Spinal cord (tissue), 10 donors: ENCODE data around the gene CABP4. TPM values are rescaled to one million over a fixed set of nuclear protein-coding genes. Genes with fewer than 3 reads are reported as not detected.
A peak's percentile ranks its signal among the peaks of the same experiment; 100 is the strongest.

ENCODE experiments used
- DNase-seq, 6 donors: peaks; one replicate each; pipeline versions ENCODE4 v3.0.0 to v3.0.0-alpha.2; 2013 to 2015; ENCODE audit warnings: low spot score in 6 of 6, low read depth in 4 of 6
- H3K27ac ChIP-seq: one replicate; pipeline ENCODE4 v1.5.1; 2013; ENCODE audit warnings: low read depth, low read length, control low read depth
- H3K27me3 ChIP-seq: one replicate; pipeline ENCODE4 v1.6.1; 2013; ENCODE audit warnings: low read length; ENCODE audit not compliant: control insufficient read depth, insufficient read depth
- H3K36me3 ChIP-seq: one replicate; pipeline ENCODE4 v1.6.1; 2013; ENCODE audit warnings: low read length; ENCODE audit not compliant: control insufficient read depth, insufficient read depth
- H3K4me1 ChIP-seq: one replicate; pipeline ENCODE4 v1.6.1; 2013; ENCODE audit warnings: low read length; ENCODE audit not compliant: control insufficient read depth, insufficient read depth
- H3K4me3 ChIP-seq: one replicate; pipeline ENCODE4 v1.5.1; 2013; ENCODE audit warnings: low read depth, low read length, control low read depth
- H3K9me3 ChIP-seq: one replicate; pipeline ENCODE4 v1.6.1; 2013; ENCODE audit warnings: low read length; ENCODE audit not compliant: control insufficient read depth, insufficient read depth
- WGBS: methylation state at CpG from one replicate; pipeline ENCODE4 v1.1.5; 2013; ENCODE audit warnings: missing lambda C conversion rate; ENCODE audit not compliant: insufficient coverage; 5-methylcytosine and 5-hydroxymethylcytosine counted together
- polyA plus RNA-seq, 2 donors: library from polyadenylated mRNA; unstranded; fragments of 120-200 nt; gene quantifications; one replicate each; pipeline ENCODE4 v1.2.1, GENCODE V29; 2013; ENCODE audit not compliant: insufficient read length in 2 of 2
- small RNA-seq: library from RNA; depleted of rRNA; stranded (forward); fragments of <200 nt; gene quantifications from one replicate; pipeline ENCODE3, GENCODE V24; 2014; ENCODE audit warnings: low replicate concordance
- total RNA-seq, 2 donors: library from RNA; depleted of rRNA in 1 of 2; stranded (reverse); fragments of 120-200 nt in 1 of 2; fragments of >200 nt in 1 of 2; gene quantifications; one replicate each; pipeline versions ENCODE4 v1.2.3 to v1.2.4, GENCODE V29; 2013 to 2014
- donor health status: healthy.

The CABP4 gene
- total and polyA plus RNA-seq, 4 donors: 0.30 to 0.67 (median 0.46) TPM

DNA sequence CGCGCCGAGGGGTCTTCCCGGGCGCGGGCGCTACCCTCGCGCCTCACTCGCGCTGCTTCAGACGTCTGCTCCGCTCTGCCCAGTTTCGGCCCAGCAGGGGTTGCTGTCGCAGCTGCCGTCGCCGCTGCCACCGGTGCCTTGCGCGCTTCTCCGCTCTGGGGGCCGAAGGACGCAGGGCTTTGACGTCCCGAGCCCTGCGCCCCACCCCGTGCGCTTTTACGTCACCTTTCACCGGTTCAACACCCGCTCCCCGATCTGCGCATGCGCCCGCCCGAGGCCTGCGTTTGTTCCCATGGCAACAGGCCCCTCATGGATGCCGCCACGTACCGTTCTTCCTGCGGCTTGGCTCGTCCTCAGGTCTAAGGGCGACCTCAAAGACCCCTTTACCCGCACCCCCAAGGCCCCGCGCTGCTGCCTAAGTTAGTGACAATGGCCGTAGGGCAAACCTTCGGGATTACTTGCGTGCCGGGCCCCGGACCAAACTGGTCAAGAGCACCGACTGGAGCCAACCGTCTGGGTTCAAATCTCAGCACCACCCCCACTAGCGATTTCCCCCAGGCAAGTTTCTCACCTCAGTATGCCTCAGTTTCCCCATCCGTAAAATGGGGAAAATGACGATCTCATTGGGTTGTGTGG lies 53.5 kb downstream of the CABP4 start:
- Histone ChIP-seq H3K36me3 (peaks cover 17% of the 10 kb centered on the region), H3K4me3 (peak overlapping the region; percentile 71), H3K4me1 (peaks cover 50% of the 10 kb centered on the region), H3K27me3 (peaks cover 5% of the 10 kb centered on the region), H3K27ac (peak overlapping the region; percentile 99), H3K9me3 (no peaks in the 10 kb centered on the region)
- peak; percentile 92 to 99 (median 96) for DNase-seq
- WGBS: 0% methylated on average over 52 of the region's 57 CpGs

GRCh38 chr11:67510023-67510345 lies 54.8 kb downstream of the CABP4 start:
- Histone ChIP-seq H3K27ac (no peak overlapping the region), H3K27me3 (peaks cover 8% of the 10 kb centered on the region), H3K36me3 (peaks cover 17% of the 10 kb centered on the region), H3K9me3 (no peaks in the 10 kb centered on the region), H3K4me3 (no peak overlapping the region), H3K4me1 (peaks cover 40% of the 10 kb centered on the region)
- WGBS: no CpG with 5 or more reads among the region's 3 CpGs
- no peak for DNase-seq

Small RNA genes within 50 kb of the gene (small RNA-seq; reads per million reads assigned to genes)
- 0.06 reads per million for gene MIR6752

Other genes with a start within 250 kb of the CABP4 start
- gene GRK2, start 188.9 kb upstream of the CABP4 start, total RNA-seq: 10 to 100 TPM; 44.6 to 44.9 TPM
- gene GRK2, start 188.9 kb upstream of the CABP4 start, polyA plus RNA-seq: 100 to 1,000 TPM; 107 to 125 TPM
- 10 to 100 TPM; 42.8 to 44.9 TPM for gene ANKRD13D, start 166.1 kb upstream of the CABP4 start, total RNA-seq
- gene ANKRD13D, start 166.1 kb upstream of the CABP4 start, polyA plus RNA-seq: 100 to 1,000 TPM in 1 of 2 donors, 10 to 100 TPM in 1; 77.3 to 115 TPM
- gene SSH3, start 151.8 kb upstream of the CABP4 start, total RNA-seq: 10 to 100 TPM in 1 of 2 donors, 1 to 10 TPM in 1; 7.1 to 14.7 TPM
- gene SSH3, start 151.8 kb upstream of the CABP4 start, polyA plus RNA-seq: 10 to 100 TPM; 14.2 to 21.5 TPM
- gene POLD4, start 101.8 kb upstream of the CABP4 start, total RNA-seq: 10 to 100 TPM in 1 of 2 donors, 1 to 10 TPM in 1; 7.8 to 33.2 TPM
- 10 to 100 TPM; 18.0 to 34.8 TPM for gene POLD4, start 101.8 kb upstream of the CABP4 start, polyA plus RNA-seq
- gene CLCF1, start 81.8 kb upstream of the CABP4 start, total RNA-seq: under 1 TPM; 0.50 to 0.72 TPM
- gene CLCF1, start 81.8 kb upstream of the CABP4 start, polyA plus RNA-seq: 1 to 10 TPM; 1.5 to 3.3 TPM
- 10 to 100 TPM; 10.4 to 20.9 TPM for gene RAD9A, start 63.4 kb upstream of the CABP4 start, total RNA-seq
- gene RAD9A, start 63.4 kb upstream of the CABP4 start, polyA plus RNA-seq: 10 to 100 TPM; 31.4 to 43.5 TPM
- gene PPP1CA, start 53.5 kb upstream of the CABP4 start, total RNA-seq: 100 to 1,000 TPM in 1 of 2 donors, 10 to 100 TPM in 1; 81.2 to 130 TPM
- 100 to 1,000 TPM; 115 to 119 TPM for gene PPP1CA, start 53.5 kb upstream of the CABP4 start, polyA plus RNA-seq
- gene TBC1D10C, start 51.3 kb upstream of the CABP4 start, total RNA-seq: 1 to 10 TPM in 1 of 2 donors, under 1 TPM in 1; 0.83 to 1.9 TPM
- 1 to 10 TPM; 2.1 to 5.7 TPM for gene TBC1D10C, start 51.3 kb upstream of the CABP4 start, polyA plus RNA-seq
- 10 to 100 TPM in 1 of 2 donors, 1 to 10 TPM in 1; 8.6 to 17.1 TPM for gene CARNS1, start 39.7 kb upstream of the CABP4 start, total RNA-seq
- 10 to 100 TPM; 34.2 to 38.6 TPM for gene CARNS1, start 39.7 kb upstream of the CABP4 start, polyA plus RNA-seq
- 10 to 100 TPM; 14.2 to 35.4 TPM for gene RPS6KB2, start 26.9 kb upstream of the CABP4 start, total RNA-seq
- gene RPS6KB2, start 26.9 kb upstream of the CABP4 start, polyA plus RNA-seq: 10 to 100 TPM; 38.3 to 46.7 TPM
- gene PTPRCAP, start 17.7 kb upstream of the CABP4 start, total RNA-seq: 1 to 10 TPM in 1 of 2 donors, under 1 TPM in 1; 0.40 to 1.6 TPM
- gene PTPRCAP, start 17.7 kb upstream of the CABP4 start, polyA plus RNA-seq: 1 to 10 TPM; 1.9 to 3.0 TPM
- gene CORO1B, start 11.9 kb upstream of the CABP4 start, total RNA-seq: 10 to 100 TPM; 27.8 to 64.1 TPM
- 10 to 100 TPM; 57.7 to 58.2 TPM for gene CORO1B, start 11.9 kb upstream of the CABP4 start, polyA plus RNA-seq
- not detected for gene GPR152, start 2.6 kb upstream of the CABP4 start, total RNA-seq
- not detected for gene GPR152, start 2.6 kb upstream of the CABP4 start, polyA plus RNA-seq
- gene TMEM134, start 13.9 kb downstream of the CABP4 start, total RNA-seq: 10 to 100 TPM; 14.9 to 19.7 TPM
- 10 to 100 TPM; 48.8 to 69.0 TPM for gene TMEM134, start 13.9 kb downstream of the CABP4 start, polyA plus RNA-seq
- gene AIP, start 27.7 kb downstream of the CABP4 start, total RNA-seq: 10 to 100 TPM; 47.0 to 77.4 TPM
- gene AIP, start 27.7 kb downstream of the CABP4 start, polyA plus RNA-seq: 10 to 100 TPM; 64.5 to 65.7 TPM
- gene PITPNM1, start 50.0 kb downstream of the CABP4 start, total RNA-seq: 10 to 100 TPM; 34.0 to 48.6 TPM
- 100 to 1,000 TPM; 101 to 118 TPM for gene PITPNM1, start 50.0 kb downstream of the CABP4 start, polyA plus RNA-seq
- 10 to 100 TPM in 1 of 2 donors, 1 to 10 TPM in 1; 8.7 to 27.5 TPM for gene CDK2AP2, start 52.8 kb downstream of the CABP4 start, total RNA-seq
- gene CDK2AP2, start 52.8 kb downstream of the CABP4 start, polyA plus RNA-seq: 10 to 100 TPM; 51.1 to 53.2 TPM
- under 1 TPM in 1 of 2 donors, not detected in 1; 0.22 TPM for gene CABP2, start 68.1 kb downstream of the CABP4 start, total RNA-seq
- gene CABP2, start 68.1 kb downstream of the CABP4 start, polyA plus RNA-seq: not detected
- gene GSTP1, start 128.5 kb downstream of the CABP4 start, total RNA-seq: 100 to 1,000 TPM; 241 to 756 TPM
- 100 to 1,000 TPM; 445 to 502 TPM for gene GSTP1, start 128.5 kb downstream of the CABP4 start, polyA plus RNA-seq
- gene NDUFV1, start 151.6 kb downstream of the CABP4 start, total RNA-seq: 100 to 1,000 TPM; 144 to 219 TPM
- gene NDUFV1, start 151.6 kb downstream of the CABP4 start, polyA plus RNA-seq: 100 to 1,000 TPM; 243 to 292 TPM
- 1 to 10 TPM; 2.6 to 6.8 TPM for gene NUDT8, start 174.6 kb downstream of the CABP4 start, total RNA-seq
- gene NUDT8, start 174.6 kb downstream of the CABP4 start, polyA plus RNA-seq: 1 to 10 TPM; 6.2 to 6.6 TPM
- gene TBX10, start 184.4 kb downstream of the CABP4 start, total RNA-seq: not detected
- not detected for gene TBX10, start 184.4 kb downstream of the CABP4 start, polyA plus RNA-seq
- 1 to 10 TPM in 1 of 2 donors, under 1 TPM in 1; 0.79 to 3.5 TPM for gene ACY3, start 195.4 kb downstream of the CABP4 start, total RNA-seq
- 1 to 10 TPM; 2.3 to 6.0 TPM for gene ACY3, start 195.4 kb downstream of the CABP4 start, polyA plus RNA-seq
- gene ALDH3B2, start 219.3 kb downstream of the CABP4 start, total RNA-seq: not detected
- not detected for gene ALDH3B2, start 219.3 kb downstream of the CABP4 start, polyA plus RNA-seq